Tibial nerve (tissue), 4 donors: ENCODE measurements around the gene XKR7. TPM values are rescaled to one million over a fixed set of nuclear protein-coding genes. Genes with fewer than 3 reads are reported as not detected.

Experiments used
- DNase-seq, 2 donors: peaks; one replicate each; pipeline ENCODE4 v3.0.0-alpha.2; 2019; ENCODE audit warnings: low spot score in 2 of 2
- H3K27ac ChIP-seq, 4 donors: fragments of 200-600 bp; sonication (generic) in 3 of 4; one replicate each; pipeline ENCODE4 v1.5.1; 2017 to 2019; ENCODE audit warnings: mild to moderate bottlenecking in 1 of 4
- H3K27me3 ChIP-seq, 2 donors: fragments of 200-600 bp; sonication (generic) in 1 of 2; one replicate each; pipeline versions ENCODE4 v1.5.1 to v1.6.0; 2017 to 2019
- H3K36me3 ChIP-seq, 3 donors: fragments of 200-600 bp; sonication (generic); one replicate each; pipeline ENCODE4 v1.5.1; 2018 to 2019
- H3K4me1 ChIP-seq, 4 donors: fragments of 200-600 bp; sonication (generic) in 3 of 4; one replicate each; pipeline ENCODE4 v1.5.1; 2017 to 2019
- H3K4me3 ChIP-seq, 4 donors: fragments of 200-600 bp; sonication (generic) in 3 of 4; one replicate each; pipeline ENCODE4 v1.5.1; 2017 to 2019; ENCODE audit warnings: mild to moderate bottlenecking in 1 of 4, moderate library complexity in 1 of 4
- H3K9me3 ChIP-seq, 4 donors: fragments of 200-600 bp; sonication (generic) in 3 of 4; one replicate each; pipeline ENCODE4 v1.5.1; 2017 to 2019
- EP300 ChIP-seq, 2 donors: sonication (generic); formaldehyde crosslinking; IDR thresholded peaks; one replicate each; pipeline ENCODE4 v1.6.1; 2017; ENCODE audit warnings: antibody characterized with exemption in 2 of 2, mild to moderate bottlenecking in 1 of 2
- POLR2A ChIP-seq, 2 donors: fragments of 450-650 bp; IDR thresholded peaks; one replicate each; pipeline ENCODE4 v1.6.1; 2017; ENCODE audit warnings: antibody characterized with exemption in 2 of 2, mild to moderate bottlenecking in 2 of 2, moderate library complexity in 2 of 2
- WGBS, 2 donors: methylation state at CpG; one replicate each; pipeline ENCODE4 v1.1.5; 2018; 5-methylcytosine and 5-hydroxymethylcytosine counted together
- total RNA-seq, 4 donors: library from RNA; depleted of rRNA; stranded (reverse); fragments of >200 nt; gene quantifications; one replicate each; pipeline ENCODE4 v1.1.0, GENCODE V29; 2016
- TF ChIP-seq, protein P1 (sequence below), 5 experiments: fragments of 200-600 bp in 3 of 5; fragments of 450-650 bp in 2 of 5; sonication (generic) in 3 of 5; IDR thresholded peaks; one replicate each; pipeline ENCODE4 v1.5.1; 2016 to 2019; ENCODE audit warnings: antibody characterized with exemption in 5 of 5, mild to moderate bottlenecking in 3 of 5, moderate library complexity in 2 of 5

The XKR7 gene
- total RNA-seq, 4 donors from 2014 or later: not detected

DNA sequence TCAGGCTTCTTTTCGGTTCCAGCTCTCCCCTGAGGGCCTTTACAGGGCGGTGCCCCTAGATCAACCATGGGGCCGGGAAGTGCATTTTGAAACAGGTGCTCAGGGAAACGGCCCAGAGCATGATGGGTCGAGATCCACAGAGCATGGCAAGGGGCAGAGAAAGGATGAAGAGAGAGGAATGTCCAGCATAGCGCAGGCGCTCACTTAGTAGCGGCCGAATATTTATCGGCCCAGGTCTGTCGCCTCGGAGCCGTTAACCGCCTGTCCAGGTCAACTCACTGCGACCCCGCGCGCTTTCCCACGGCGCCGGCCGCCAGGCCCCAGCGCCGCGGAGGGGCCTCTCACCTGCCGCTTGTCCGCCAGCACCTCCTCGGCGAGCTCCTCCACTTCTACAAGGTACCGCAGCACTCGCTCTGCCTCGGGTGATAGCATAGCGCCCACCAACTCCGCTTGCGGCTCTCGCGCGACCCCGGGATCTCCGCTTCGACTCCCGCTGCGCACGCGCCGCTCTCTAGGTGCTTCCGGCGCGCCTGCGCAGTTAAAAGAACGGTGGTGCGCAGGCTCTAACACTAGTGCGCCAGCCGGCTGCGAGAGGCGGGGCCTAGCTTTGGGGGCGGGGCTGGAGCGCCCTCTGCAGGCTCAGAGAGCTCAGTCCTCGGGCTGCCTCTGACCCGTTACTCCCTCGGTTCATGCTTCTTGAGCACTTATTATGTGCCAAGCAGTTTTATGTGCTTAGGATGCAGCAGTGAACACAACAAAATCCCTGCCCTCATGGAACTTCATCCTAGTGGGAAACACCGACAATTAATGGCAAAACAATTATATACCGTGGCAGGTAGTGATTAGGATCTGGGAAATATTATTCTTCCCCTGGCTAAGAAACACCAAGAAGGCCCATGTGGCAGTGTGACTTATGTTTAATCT lies 16.2 kb upstream of the XKR7 start, which contains the start of gene PDRG1:
TSS of gene PDRG1 (minus strand) at position 517 of the 924 bp plus-strand sequence. CDS start at position 432, 85 bp downstream.
- Histone ChIP-seq H3K4me1 (peaks cover 0 to 25% (median 10%) of the 10 kb centered on the region in 4 donors), H3K4me3 (peak within 1 kb of the TSS; percentile 89 to 95 (median 92)), H3K27me3 (no peaks in the 10 kb centered on the region), H3K9me3 (peaks cover 0 to 6% (median 0%) of the 10 kb centered on the region in 4 donors), H3K36me3 (peaks cover 0 to 37% (median 3%) of the 10 kb centered on the region in 3 donors), H3K27ac (peak within 1 kb of the TSS; percentile 64 to 90 (median 83))
- TF ChIP-seq, protein P1, sequence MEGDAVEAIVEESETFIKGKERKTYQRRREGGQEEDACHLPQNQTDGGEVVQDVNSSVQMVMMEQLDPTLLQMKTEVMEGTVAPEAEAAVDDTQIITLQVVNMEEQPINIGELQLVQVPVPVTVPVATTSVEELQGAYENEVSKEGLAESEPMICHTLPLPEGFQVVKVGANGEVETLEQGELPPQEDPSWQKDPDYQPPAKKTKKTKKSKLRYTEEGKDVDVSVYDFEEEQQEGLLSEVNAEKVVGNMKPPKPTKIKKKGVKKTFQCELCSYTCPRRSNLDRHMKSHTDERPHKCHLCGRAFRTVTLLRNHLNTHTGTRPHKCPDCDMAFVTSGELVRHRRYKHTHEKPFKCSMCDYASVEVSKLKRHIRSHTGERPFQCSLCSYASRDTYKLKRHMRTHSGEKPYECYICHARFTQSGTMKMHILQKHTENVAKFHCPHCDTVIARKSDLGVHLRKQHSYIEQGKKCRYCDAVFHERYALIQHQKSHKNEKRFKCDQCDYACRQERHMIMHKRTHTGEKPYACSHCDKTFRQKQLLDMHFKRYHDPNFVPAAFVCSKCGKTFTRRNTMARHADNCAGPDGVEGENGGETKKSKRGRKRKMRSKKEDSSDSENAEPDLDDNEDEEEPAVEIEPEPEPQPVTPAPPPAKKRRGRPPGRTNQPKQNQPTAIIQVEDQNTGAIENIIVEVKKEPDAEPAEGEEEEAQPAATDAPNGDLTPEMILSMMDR (IDR thresholded peaks at IDR 0.05): peak; percentile 92 to 98 (median 94)
- TF ChIP-seq POLR2A (IDR thresholded peaks at IDR 0.05) (peak; percentile 39 to 74), EP300 (IDR thresholded peaks at IDR 0.05) (peak; percentile 94 to 95)
- DNase-seq: peak; percentile 91 to 92
- WGBS, 2 donors: 0% methylated on average over 24 to 33 of the region's 63 CpGs

DNA sequence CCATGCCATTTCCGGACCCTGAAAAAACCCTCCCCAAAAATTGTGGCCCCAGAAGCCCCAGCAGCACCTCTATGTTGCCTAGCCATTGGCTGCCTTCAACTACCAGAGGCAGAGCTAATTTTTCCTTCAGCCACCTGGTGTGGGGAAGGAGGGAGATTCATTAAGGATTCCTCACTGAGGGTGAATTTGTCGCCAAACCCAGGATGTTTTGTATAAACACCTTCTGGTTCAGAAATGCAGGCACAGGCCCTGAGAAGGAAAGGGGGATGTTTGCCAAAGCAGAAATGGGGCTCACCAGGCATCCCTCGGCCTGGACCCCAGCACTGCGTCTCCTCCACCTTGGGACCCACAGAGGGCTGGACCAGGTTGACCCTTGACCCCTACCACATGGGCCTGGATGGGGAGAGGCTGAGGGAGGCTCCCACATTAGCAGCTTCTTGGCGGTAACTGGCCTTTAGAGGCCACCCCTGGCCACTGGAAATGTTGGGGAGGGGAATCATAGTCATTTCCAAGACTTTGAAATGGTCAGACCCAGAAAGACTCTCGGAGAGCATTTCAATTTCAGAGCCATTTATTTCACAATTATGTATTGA lies 14.3 kb upstream of the XKR7 start:
- no peak for DNase-seq
- 68% methylated on average over 6 of the region's 6 CpGs for WGBS, 2 donors
- no peak overlapping the region for H3K27ac ChIP-seq
- no peaks in the 10 kb centered on the region for H3K27me3 ChIP-seq
- H3K36me3 ChIP-seq: peaks cover 0 to 18% (median 0%) of the 10 kb centered on the region in 3 donors
- no peak for TF ChIP-seq POLR2A (IDR thresholded peaks at IDR 0.05)
- TF ChIP-seq, protein P1 (IDR thresholded peaks at IDR 0.05): no peak
- TF ChIP-seq EP300 (IDR thresholded peaks at IDR 0.05): no peak
- H3K9me3 ChIP-seq: no peaks in the 10 kb centered on the region
- H3K4me3 ChIP-seq: no peak overlapping the region
- peaks cover 0 to 25% (median 10%) of the 10 kb centered on the region in 4 donors for H3K4me1 ChIP-seq

DNA sequence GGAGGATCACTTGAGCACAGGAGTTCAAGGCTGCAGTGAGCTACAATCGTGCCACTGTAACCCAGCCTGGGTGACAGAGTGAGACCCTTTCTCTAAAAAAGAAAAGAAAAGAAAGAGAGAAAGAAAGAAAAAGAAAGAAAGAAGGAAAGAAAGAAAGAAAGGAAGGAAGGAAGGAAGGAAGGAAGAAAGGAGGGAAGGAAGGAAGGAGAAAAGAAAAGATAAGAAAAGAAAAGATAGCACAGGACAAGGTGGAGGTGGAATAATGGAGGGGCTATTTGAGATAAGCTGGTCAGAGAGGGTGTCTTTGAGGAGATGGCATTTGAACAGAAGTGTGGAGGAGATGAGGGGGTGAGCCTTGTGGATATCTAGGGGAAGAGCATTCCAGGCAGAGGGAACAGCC lies 13.5 kb upstream of the XKR7 start:
- Histone ChIP-seq H3K27me3 (no peaks in the 10 kb centered on the region), H3K36me3 (peaks cover 0 to 10% (median 0%) of the 10 kb centered on the region in 3 donors), H3K4me1 (peaks cover 0 to 19% (median 10%) of the 10 kb centered on the region in 4 donors), H3K4me3 (no peak overlapping the region), H3K27ac (no peak overlapping the region), H3K9me3 (no peaks in the 10 kb centered on the region)
- no peak for DNase-seq
- TF ChIP-seq POLR2A (IDR thresholded peaks at IDR 0.05) (no peak), EP300 (IDR thresholded peaks at IDR 0.05) (no peak)
- TF ChIP-seq, protein P1 (IDR thresholded peaks at IDR 0.05): no peak
- 64 to 65% methylated on average over 1 of the region's 1 CpG for WGBS, 2 donors

DNA sequence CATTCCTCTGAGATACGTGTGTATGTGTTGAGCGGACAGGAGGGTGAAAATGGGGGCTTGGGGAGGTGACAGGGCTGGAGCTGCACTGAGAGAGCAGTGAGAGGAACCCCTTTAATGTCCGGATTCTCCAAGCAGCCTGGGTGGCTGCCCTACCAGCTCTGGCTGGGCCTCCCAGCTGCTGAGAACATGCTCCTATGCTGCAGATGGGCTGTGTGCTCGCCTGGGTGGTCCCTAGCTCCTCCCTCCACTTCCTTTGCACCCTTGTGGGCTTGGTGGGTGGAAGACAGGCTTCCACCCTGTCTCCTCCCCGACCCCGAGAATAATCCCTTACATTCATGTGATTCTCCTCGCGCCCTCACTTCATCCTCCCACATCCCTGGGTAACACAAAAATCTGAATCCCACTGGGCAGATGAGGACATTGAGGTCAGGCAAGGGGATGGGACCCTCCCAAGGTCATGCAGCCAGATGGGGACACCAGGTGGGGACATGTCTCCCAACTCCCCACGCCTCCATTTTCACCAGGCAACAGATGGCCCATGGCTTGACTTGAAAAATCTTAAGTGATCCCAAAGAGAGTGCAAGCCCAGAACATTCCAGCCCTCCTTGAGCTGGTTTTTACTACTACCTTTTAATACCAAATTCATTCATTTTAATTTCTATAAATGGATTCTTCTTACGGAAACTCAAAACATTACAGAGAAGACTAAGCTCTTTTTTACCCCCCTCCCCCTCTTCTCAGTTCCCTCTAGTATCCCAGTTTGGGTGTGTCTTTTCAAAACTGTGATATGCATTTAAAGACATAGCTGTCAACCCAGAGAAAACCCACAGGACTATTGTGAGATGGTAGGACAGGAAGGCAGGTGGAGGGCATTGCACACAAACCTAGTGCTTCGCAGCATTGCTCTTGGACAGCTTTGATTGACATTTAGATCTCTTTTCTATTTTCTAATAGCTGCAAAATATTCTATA lies 11.1 kb upstream of the XKR7 start:
- H3K27ac ChIP-seq: no peak overlapping the region
- H3K9me3 ChIP-seq: no peaks in the 10 kb centered on the region
- no peaks in the 10 kb centered on the region for H3K36me3 ChIP-seq
- WGBS, 2 donors: 33 to 36% methylated on average over 11 of the region's 11 CpGs
- TF ChIP-seq, protein P1 (IDR thresholded peaks at IDR 0.05): no peak
- TF ChIP-seq EP300 (IDR thresholded peaks at IDR 0.05) (no peak), POLR2A (IDR thresholded peaks at IDR 0.05) (no peak)
- DNase-seq: no peak
- H3K27me3 ChIP-seq: peaks cover 0 to 8% of the 10 kb centered on the region in 2 donors
- H3K4me1 ChIP-seq: no peaks in the 10 kb centered on the region
- no peak overlapping the region for H3K4me3 ChIP-seq
